PFSK-1 (cell line): Measurements from ENCODE around the gene AJAP1.

ENCODE experiments used
- FOXP2 ChIP-seq: optimal IDR thresholded peaks from 2 replicates; pipeline ENCODE3; 2011; ENCODE audit warnings: borderline replicate concordance, control low read depth, inconsistent platforms; ENCODE audit not compliant: insufficient read depth; ENCODE audit errors: extremely low read length, extremely low read depth
- POLR2AphosphoS5 ChIP-seq: IDR thresholded peaks from 2 replicates; pipeline ENCODE4 v1.6.1; 2012; ENCODE audit warnings: low read depth, mild to moderate bottlenecking, control low read depth, low read length, moderate library complexity
- REST ChIP-seq, 2 experiments: IDR thresholded peaks; 2 replicates each; pipeline versions ENCODE4 v1.6.1 to v1.8.0; 2011 to 2012; ENCODE audit warnings: low read depth in 2 of 2, low read length in 2 of 2, control low read depth in 1 of 2, inconsistent platforms in 1 of 2, mild to moderate bottlenecking in 1 of 2, moderate library complexity in 1 of 2; ENCODE audit not compliant: insufficient read depth in 1 of 2
- SIN3A ChIP-seq: IDR thresholded peaks from 2 replicates; pipeline ENCODE4 v1.6.1; 2012; ENCODE audit warnings: mild to moderate bottlenecking, low read length, moderate library complexity, borderline replicate concordance; ENCODE audit not compliant: insufficient read depth
- TAF1 ChIP-seq: IDR thresholded peaks from 2 replicates; pipeline ENCODE4 v1.6.1; 2012; ENCODE audit warnings: low read length, control low read depth, borderline replicate concordance; ENCODE audit not compliant: insufficient read depth

The AJAP1 gene

GRCh38 chr1:4711416-4712275, 57.2 kb downstream of the AJAP1 start:
- TF ChIP-seq TAF1 (no peak), POLR2AphosphoS5 (no peak), FOXP2 (no peak), SIN3A (no peak), REST (IDR thresholded peaks at IDR 0.05; ENCODE audit: insufficient read depth in 1 of 2, low read depth in 2 of 2, low read length in 2 of 2) (no peak)

- TF ChIP-seq FOXP2, result no peak
- no peak for TF ChIP-seq TAF1
- TF ChIP-seq POLR2AphosphoS5, result no peak
- TF ChIP-seq REST (IDR thresholded peaks at IDR 0.05; ENCODE audit: insufficient read depth in 1 of 2, low read depth in 2 of 2, low read length in 2 of 2), result no peak
- no peak for TF ChIP-seq SIN3A
Measured at GRCh38 chr1:4713669-4714068, 59.3 kb downstream of the AJAP1 start.

GRCh38 chr1:4716406-4716805, 62.0 kb downstream of the AJAP1 start:
- no peak for TF ChIP-seq FOXP2
- no peak for TF ChIP-seq POLR2AphosphoS5
- TF ChIP-seq SIN3A, result no peak
- TF ChIP-seq TAF1, result no peak
- no peak for TF ChIP-seq REST (IDR thresholded peaks at IDR 0.05; ENCODE audit: insufficient read depth in 1 of 2, low read depth in 2 of 2, low read length in 2 of 2)

GRCh38 chr1:4718071-4718470, 63.7 kb downstream of the AJAP1 start:
- TF ChIP-seq POLR2AphosphoS5, result no peak
- no peak for TF ChIP-seq FOXP2
- no peak for TF ChIP-seq REST (IDR thresholded peaks at IDR 0.05; ENCODE audit: insufficient read depth in 1 of 2, low read depth in 2 of 2, low read length in 2 of 2)
- no peak for TF ChIP-seq SIN3A
- TF ChIP-seq TAF1, result no peak

GRCh38 chr1:4723106-4723505, 68.7 kb downstream of the AJAP1 start:
- TF ChIP-seq SIN3A, result no peak
- TF ChIP-seq FOXP2, result no peak
- no peak for TF ChIP-seq REST (IDR thresholded peaks at IDR 0.05; ENCODE audit: insufficient read depth in 1 of 2, low read depth in 2 of 2, low read length in 2 of 2)
- no peak for TF ChIP-seq TAF1
- no peak for TF ChIP-seq POLR2AphosphoS5
